Loucy (cell line): Measurements from ENCODE around the gene STXBP6.

Source experiments
- H2AFZ ChIP-seq: fragments of 200-600 bp; sonication (generic); 2 replicates; pipeline ENCODE4 v1.6.0; 2016; ENCODE audit warnings: antibody characterized with exemption, mild to moderate bottlenecking, low read length, moderate library complexity
- H3F3A ChIP-seq: fragments of 200-600 bp; 2 replicates; pipeline ENCODE4 v1.6.0; 2016; ENCODE audit warnings: antibody characterized with exemption, low read depth, mild to moderate bottlenecking
- H3K27me3 ChIP-seq: fragments of 200-600 bp; sonication (generic); 2 replicates; pipeline ENCODE4 v1.6.1; 2014; ENCODE audit warnings: low read length, mild to moderate bottlenecking; ENCODE audit not compliant: insufficient read depth, poor library complexity, severe bottlenecking
- H3K36me3 ChIP-seq: fragments of 200-600 bp; sonication (generic); 2 replicates; pipeline ENCODE4 v1.6.1; 2016; ENCODE audit warnings: low read length; ENCODE audit not compliant: insufficient read depth
- H3K4me1 ChIP-seq: fragments of 200-600 bp; sonication (generic); 2 replicates; pipeline ENCODE4 v1.5.1; 2014; ENCODE audit warnings: low read length, mild to moderate bottlenecking; ENCODE audit not compliant: insufficient read depth, poor library complexity, severe bottlenecking
- H3K4me2 ChIP-seq: fragments of 200-600 bp; sonication (generic); 2 replicates; pipeline ENCODE4 v1.6.0; 2014; ENCODE audit warnings: antibody characterized with exemption, low read length, low read depth, mild to moderate bottlenecking; ENCODE audit not compliant: poor library complexity, severe bottlenecking
- H3K4me3 ChIP-seq: fragments of 200-600 bp; sonication (generic); 2 replicates; pipeline ENCODE4 v1.5.1; 2014; ENCODE audit warnings: low read length, mild to moderate bottlenecking, mixed read lengths; ENCODE audit not compliant: poor library complexity, severe bottlenecking
- H3K79me2 ChIP-seq: fragments of 200-600 bp; sonication (generic); 2 replicates; pipeline ENCODE4 v1.6.1; 2014; ENCODE audit warnings: low read length; ENCODE audit not compliant: insufficient read depth
- H3K9ac ChIP-seq: fragments of 200-600 bp; sonication (generic); 2 replicates; pipeline ENCODE4 v1.6.0; 2014; ENCODE audit warnings: mild to moderate bottlenecking, low read depth, low read length, moderate library complexity; ENCODE audit not compliant: poor library complexity, severe bottlenecking
- H3K9me2 ChIP-seq: fragments of 200-600 bp; sonication (generic); replicated peaks from 2 replicates; pipeline ENCODE4 v1.6.1; 2016; ENCODE audit warnings: low read depth, low read length, mixed read lengths
- H3K9me3 ChIP-seq: fragments of 200-600 bp; sonication (generic); 2 replicates; pipeline ENCODE4 v1.6.1; 2014; ENCODE audit warnings: mild to moderate bottlenecking, antibody characterized with exemption, low read length, low read depth; ENCODE audit not compliant: insufficient read depth
- H4K20me1 ChIP-seq: fragments of 200-600 bp; sonication (generic); 2 replicates; pipeline ENCODE4 v1.6.0; 2014; ENCODE audit warnings: antibody characterized with exemption, low read length, mild to moderate bottlenecking; ENCODE audit not compliant: insufficient read depth, poor library complexity, severe bottlenecking
- CTCF ChIP-seq: fragments of 200-600 bp; sonication (generic); conservative IDR thresholded peaks from 2 replicates; pipeline ENCODE4 v1.5.1; 2014; ENCODE audit warnings: mild to moderate bottlenecking, antibody characterized with exemption, low read length
- EZH2phosphoT487 ChIP-seq: fragments of 200-600 bp; IDR thresholded peaks from 2 replicates; pipeline ENCODE4 v1.6.1; 2018; ENCODE audit warnings: antibody characterized with exemption, mild to moderate bottlenecking, moderate library complexity, borderline replicate concordance

STXBP6 gene

GRCh38 chr14:24889843-24890242 lies 160.1 kb downstream of the STXBP6 start:
- H4K20me1 ChIP-seq: no peaks in the 10 kb centered on the region
- peaks cover 5% of the 10 kb centered on the region; the same call in 1 of the 2 replicates for H3K9me3 ChIP-seq
- no peaks in the 10 kb centered on the region for H3K27me3 ChIP-seq
- no peak overlapping the region for H3K4me3 ChIP-seq
- H3K79me2 ChIP-seq: no peaks in the 10 kb centered on the region
- TF ChIP-seq CTCF: no peak
- TF ChIP-seq EZH2phosphoT487: no peak
- no peaks in the 10 kb centered on the region for H3K9me2 ChIP-seq
- H3K36me3 ChIP-seq: no peaks in the 10 kb centered on the region
- H3F3A ChIP-seq: no peaks in the 10 kb centered on the region
- H2AFZ ChIP-seq: no peak overlapping the region
- no peak overlapping the region for H3K4me2 ChIP-seq
- peaks cover 10% of the 10 kb centered on the region for H3K4me1 ChIP-seq
- no peak overlapping the region for H3K9ac ChIP-seq

- H3K36me3 ChIP-seq: no peaks in the 10 kb centered on the region
- TF ChIP-seq EZH2phosphoT487 (no peak), CTCF (no peak)
- no peak overlapping the region for H3K9ac ChIP-seq
- H3K79me2 ChIP-seq: no peaks in the 10 kb centered on the region
- no peak overlapping the region for H3K4me3 ChIP-seq
- peaks cover 5% of the 10 kb centered on the region; the same call in 1 of the 2 replicates for H3K9me3 ChIP-seq
- H3K27me3 ChIP-seq: no peaks in the 10 kb centered on the region
- no peaks in the 10 kb centered on the region for H3F3A ChIP-seq
- H3K4me1 ChIP-seq: peaks cover 10% of the 10 kb centered on the region
- no peak overlapping the region for H2AFZ ChIP-seq
- no peak overlapping the region for H3K4me2 ChIP-seq
- no peaks in the 10 kb centered on the region for H3K9me2 ChIP-seq
- H4K20me1 ChIP-seq: no peaks in the 10 kb centered on the region
These were observed 161.4 kb downstream of the STXBP6 start for GRCh38 chr14:24888532-24888931.

GRCh38 chr14:24887623-24888304 lies 162.2 kb downstream of the STXBP6 start:
- H3K9me2 ChIP-seq: no peaks in the 10 kb centered on the region
- peaks cover 10% of the 10 kb centered on the region for H3K4me1 ChIP-seq
- H3K4me3 ChIP-seq: no peak overlapping the region
- H4K20me1 ChIP-seq: no peaks in the 10 kb centered on the region
- H3K79me2 ChIP-seq: no peaks in the 10 kb centered on the region
- TF ChIP-seq CTCF: no peak
- no peak for TF ChIP-seq EZH2phosphoT487
- peaks cover 5% of the 10 kb centered on the region; the same call in 1 of the 2 replicates for H3K9me3 ChIP-seq
- no peak overlapping the region for H3K4me2 ChIP-seq
- H3F3A ChIP-seq: no peaks in the 10 kb centered on the region
- no peaks in the 10 kb centered on the region for H3K27me3 ChIP-seq
- no peak overlapping the region for H2AFZ ChIP-seq
- no peak overlapping the region for H3K9ac ChIP-seq
- no peaks in the 10 kb centered on the region for H3K36me3 ChIP-seq
